Activated naive CD8-positive, alpha-beta T cell treated with anti-CD3 and anti-CD28 coated beads, Interleukin-2, amount 10 ng/mL, durations not matched to agents 7 days and 5 days (primary cell): ENCODE measurements around the gene METTL24. TPM values are rescaled to one million over a fixed set of nuclear protein-coding genes. Genes with fewer than 3 reads are reported as not detected.
A peak's percentile ranks its signal among the peaks of the same experiment; 100 is the strongest.
"Not testable (repeated sequence)": the region's sequence is repeated elsewhere in the genome, so short reads cannot be mapped to it uniquely, and the experiment has no call there.

Experiments
- ATAC-seq: fragments of 150-1000 bp; cut with Tn5 transposase; one replicate; pipeline ENCODE4 v1.10.0; 2021; ENCODE audit warnings: low read depth, moderate library complexity
- POLR2A ChIA-PET: fragments of 350-600 bp; sonication (Branson Sonifier 250); formaldehyde crosslinking; loops from one replicate; lab custom pipeline; 2021; ENCODE audit warnings: antibody characterized with exemption; lab: Charles Lee
- DNase-seq: peaks from one replicate; pipeline ENCODE4 v3.0.0; 2021
- H3K27ac Mint-ChIP-seq: one replicate; pipeline ENCODE4 v1.8.0; 2022; ENCODE audit warnings: mild to moderate bottlenecking, mixed read lengths
- H3K27me3 Mint-ChIP-seq: one replicate; pipeline ENCODE4 v1.8.0; 2022; ENCODE audit warnings: mild to moderate bottlenecking, moderate library complexity, mixed read lengths
- H3K36me3 Mint-ChIP-seq: one replicate; pipeline ENCODE4 v1.8.0; 2021; ENCODE audit warnings: mild to moderate bottlenecking, mixed read lengths
- H3K4me1 Mint-ChIP-seq: one replicate; pipeline ENCODE4 v1.8.0; 2021; ENCODE audit warnings: mixed read lengths
- H3K4me3 Mint-ChIP-seq: one replicate; pipeline ENCODE4 v1.8.0; 2022; ENCODE audit warnings: mild to moderate bottlenecking, moderate library complexity, mixed read lengths
- H3K9me3 Mint-ChIP-seq: one replicate; pipeline ENCODE4 v1.8.0; 2021; ENCODE audit warnings: mixed read lengths
- total RNA-seq, 2 experiments: library from RNA; stranded (reverse); gene quantifications; one replicate each; pipeline ENCODE4 v1.2.3, GENCODE V29; 2021

METTL24 gene
- total RNA-seq, 2 experiments from 2014 or later: 0.55 to 1.4 TPM

DNA sequence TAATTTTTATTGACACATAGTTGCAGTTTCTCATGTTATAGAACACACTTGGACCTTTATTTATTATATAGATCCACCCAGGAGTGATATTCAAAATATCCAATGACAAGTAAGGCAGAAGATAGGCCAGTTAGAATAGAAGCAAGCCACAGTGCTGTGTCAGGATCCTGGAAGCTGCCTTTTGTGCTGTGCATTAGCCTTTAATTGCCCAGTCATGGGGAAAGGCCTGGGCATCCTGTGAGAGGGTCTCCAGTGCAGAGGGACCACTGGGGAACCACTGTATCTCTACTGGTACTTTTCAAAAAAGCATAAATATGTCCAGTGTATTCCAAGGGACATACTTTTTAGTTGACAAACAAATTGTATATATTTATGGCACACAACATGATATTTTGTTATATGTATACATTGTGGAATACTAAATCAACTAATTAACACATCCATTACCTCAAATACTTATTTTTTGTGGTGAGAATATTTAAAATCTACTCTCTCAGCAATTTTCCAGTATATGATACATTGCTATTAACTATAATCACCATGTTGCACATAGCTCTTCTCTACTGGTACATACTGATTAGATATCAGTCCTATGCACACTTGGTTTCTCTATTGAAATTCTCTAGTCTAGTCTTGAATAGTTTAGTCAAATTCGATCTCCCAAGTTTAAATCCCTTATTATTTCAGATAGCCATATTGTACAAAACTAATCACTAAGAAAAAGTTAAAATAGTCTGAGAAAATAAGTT is 118.4 kb downstream of the METTL24 start:
- no peaks in the 10 kb centered on the region for H3K4me1 Mint-ChIP-seq
- H3K4me3 Mint-ChIP-seq: no peak overlapping the region
- no peak for DNase-seq
- no peak overlapping the region for H3K27ac Mint-ChIP-seq
- no peaks in the 10 kb centered on the region for H3K9me3 Mint-ChIP-seq
- POLR2A ChIA-PET: no interaction called here
- peaks cover 22% of the 10 kb centered on the region for H3K36me3 Mint-ChIP-seq
- H3K27me3 Mint-ChIP-seq: no peaks in the 10 kb centered on the region
- no peak for ATAC-seq

DNA sequence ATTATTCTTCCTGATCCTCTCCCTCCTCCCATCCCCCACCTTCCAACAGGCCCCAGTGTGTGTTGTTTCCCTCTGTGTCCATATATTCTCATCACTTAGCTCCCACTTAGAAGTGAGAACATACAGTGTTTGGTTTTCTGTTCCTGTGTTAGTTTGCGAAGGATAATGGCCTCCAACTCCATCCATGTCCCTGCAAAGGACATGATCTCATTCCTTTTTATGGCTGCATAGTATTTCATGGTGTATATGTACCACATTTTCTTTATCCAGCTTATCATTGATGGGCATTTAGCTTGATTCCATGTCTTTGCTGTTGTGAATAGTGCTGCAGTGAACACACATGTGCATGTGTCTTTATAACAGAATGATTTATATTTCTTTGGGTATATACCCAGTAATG is 122.1 kb downstream of the METTL24 start:
- ATAC-seq, H3K9me3 Mint-ChIP-seq, DNase-seq, POLR2A ChIA-PET, H3K27ac Mint-ChIP-seq, H3K4me1 Mint-ChIP-seq, H3K4me3 Mint-ChIP-seq, H3K27me3 Mint-ChIP-seq: not testable (repeated sequence)
- peaks cover 24% of the 10 kb centered on the region for H3K36me3 Mint-ChIP-seq

DNA sequence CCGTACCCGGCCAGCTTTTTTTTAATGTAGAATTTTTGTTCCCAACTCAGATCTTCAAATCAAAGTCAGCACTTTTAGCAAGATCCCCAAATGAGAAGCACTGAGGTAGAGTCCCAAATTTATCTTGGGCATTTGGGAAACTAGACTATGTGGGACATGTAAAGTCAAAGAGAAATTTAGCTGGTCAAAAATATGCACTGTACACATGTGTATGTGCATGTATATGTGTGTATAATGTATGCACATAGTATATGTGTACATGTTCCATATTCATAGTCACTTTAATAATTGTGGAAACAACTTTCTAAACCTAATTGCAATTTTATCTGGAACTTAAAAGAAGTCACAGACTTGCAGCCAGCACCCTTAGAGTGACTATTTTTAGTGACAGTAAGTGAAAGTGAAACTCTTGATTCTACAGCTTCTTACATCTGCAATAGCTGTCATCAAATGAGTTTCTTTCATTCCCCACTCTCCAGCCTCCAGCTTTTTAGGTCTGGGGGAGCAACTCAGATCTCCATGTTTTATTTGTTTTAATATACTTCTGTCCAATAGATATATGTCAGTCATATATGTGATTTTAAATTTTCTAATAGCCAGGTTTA is 124.3 kb downstream of the METTL24 start:
- Mint-ChIP-seq H3K4me3 (peak overlapping the region; percentile 61), H3K36me3 (peaks cover 24% of the 10 kb centered on the region), H3K27ac (peak overlapping the region; percentile 9), H3K9me3 (no peaks in the 10 kb centered on the region), H3K4me1 (peaks cover 2% of the 10 kb centered on the region), H3K27me3 (no peaks in the 10 kb centered on the region)
- peak; percentile 94 for ATAC-seq
- POLR2A ChIA-PET: interaction anchor here (0.8 kb wide), 1 partner anchor 120 kb away, joined by 3 read pairs; no protein-coding TSS in a partner anchor
- no peak for DNase-seq

DNA sequence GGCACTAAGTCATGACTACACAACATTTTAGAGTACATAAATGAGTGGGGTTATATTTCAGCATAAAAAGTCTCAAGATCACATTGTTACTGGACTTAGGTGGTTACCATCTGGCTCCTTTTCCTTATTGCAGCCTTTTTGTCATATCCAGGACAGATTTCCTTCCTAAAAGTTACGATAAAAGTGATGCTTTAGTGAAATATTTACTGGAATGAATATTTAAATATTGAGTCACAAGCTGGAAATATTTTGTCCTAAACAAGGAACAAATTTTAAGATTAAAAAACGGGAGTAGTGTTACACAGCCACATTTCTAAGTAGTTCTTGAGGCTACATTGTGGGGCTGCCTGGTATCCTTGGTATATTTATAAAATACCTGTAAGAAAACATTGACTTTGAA is 125.7 kb downstream of the METTL24 start:
- POLR2A ChIA-PET: no interaction called here
- no peak for ATAC-seq
- no peaks in the 10 kb centered on the region for H3K27me3 Mint-ChIP-seq
- H3K4me1 Mint-ChIP-seq: peaks cover 2% of the 10 kb centered on the region
- H3K4me3 Mint-ChIP-seq: no peak overlapping the region
- DNase-seq: no peak
- H3K9me3 Mint-ChIP-seq: no peaks in the 10 kb centered on the region
- peaks cover 22% of the 10 kb centered on the region for H3K36me3 Mint-ChIP-seq
- no peak overlapping the region for H3K27ac Mint-ChIP-seq

DNA sequence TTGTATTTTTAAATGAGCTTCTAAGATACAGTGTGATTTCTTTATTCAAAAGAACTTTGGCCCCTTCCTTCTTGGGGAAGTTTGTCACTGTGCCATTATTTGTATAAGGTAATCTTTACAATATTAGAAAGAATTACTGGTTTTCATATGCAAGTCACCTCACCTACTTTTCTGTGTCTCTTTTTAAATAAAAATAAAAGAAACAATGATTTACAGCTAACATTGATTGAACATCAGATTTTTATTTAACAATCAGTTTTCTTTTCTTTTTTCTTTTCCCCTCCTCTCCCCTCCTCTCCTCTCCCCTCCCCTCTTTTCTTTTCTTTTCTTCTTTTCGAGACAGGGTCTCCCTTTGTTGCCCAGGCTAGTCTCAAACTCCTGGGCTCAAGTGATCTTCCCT is 131.9 kb downstream of the METTL24 start:
- no peaks in the 10 kb centered on the region for H3K4me1 Mint-ChIP-seq
- no peak overlapping the region for H3K4me3 Mint-ChIP-seq
- H3K27ac Mint-ChIP-seq: no peak overlapping the region
- peaks cover 13% of the 10 kb centered on the region for H3K36me3 Mint-ChIP-seq
- H3K27me3 Mint-ChIP-seq: no peaks in the 10 kb centered on the region
- DNase-seq (no peak), ATAC-seq (no peak)
- POLR2A ChIA-PET: no interaction called here
- no peaks in the 10 kb centered on the region for H3K9me3 Mint-ChIP-seq

DNA sequence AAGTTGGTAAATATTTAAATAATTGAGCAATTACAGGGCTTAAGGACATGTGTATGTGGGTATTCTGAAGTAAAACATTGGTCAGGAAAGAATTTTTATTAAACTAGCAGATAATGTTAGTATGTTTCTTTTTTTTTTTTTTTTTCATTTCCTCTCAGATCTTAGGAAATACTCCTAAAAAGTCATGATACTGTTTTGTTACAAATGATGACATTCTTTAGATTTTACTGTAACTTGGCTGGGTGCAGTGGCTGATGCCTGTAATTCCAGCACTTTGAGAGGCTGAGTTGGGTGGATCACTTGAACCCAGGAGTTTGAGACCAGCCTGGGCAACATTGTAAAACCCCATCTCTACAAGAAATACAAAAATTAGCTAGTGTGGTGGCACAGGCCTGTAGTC is 136.4 kb downstream of the METTL24 start:
- H3K27me3 Mint-ChIP-seq: no peaks in the 10 kb centered on the region
- peaks cover 24% of the 10 kb centered on the region for H3K36me3 Mint-ChIP-seq
- no peak for DNase-seq
- no peak for ATAC-seq
- H3K27ac Mint-ChIP-seq: no peak overlapping the region
- H3K9me3 Mint-ChIP-seq: no peaks in the 10 kb centered on the region
- no peak overlapping the region for H3K4me3 Mint-ChIP-seq
- no peaks in the 10 kb centered on the region for H3K4me1 Mint-ChIP-seq
- POLR2A ChIA-PET: no interaction called here

DNA sequence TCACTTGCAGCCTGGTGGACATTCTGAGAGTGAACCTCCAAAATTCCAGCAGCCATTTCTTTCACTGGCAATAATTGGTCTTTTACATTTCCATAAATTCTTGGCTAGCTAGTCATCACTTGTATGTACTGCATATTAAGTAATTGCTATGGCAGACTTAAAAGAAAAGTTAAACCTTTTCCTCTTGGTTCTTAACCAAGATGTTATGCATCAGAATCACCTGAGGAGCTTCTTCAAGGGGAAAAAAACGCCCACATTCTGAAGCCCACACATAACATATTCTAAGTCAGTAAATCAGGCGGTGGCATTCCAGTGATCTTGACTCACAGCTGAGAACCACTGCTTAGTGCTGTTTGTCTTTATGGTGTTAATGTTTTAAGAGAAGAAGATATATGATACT is 140.9 kb downstream of the METTL24 start:
- Mint-ChIP-seq H3K4me1 (no peaks in the 10 kb centered on the region), H3K36me3 (peaks cover 34% of the 10 kb centered on the region), H3K27ac (no peak overlapping the region), H3K9me3 (no peaks in the 10 kb centered on the region), H3K4me3 (no peak overlapping the region), H3K27me3 (no peaks in the 10 kb centered on the region)
- ATAC-seq (no peak), DNase-seq (no peak)
- POLR2A ChIA-PET: no interaction called here

DNA sequence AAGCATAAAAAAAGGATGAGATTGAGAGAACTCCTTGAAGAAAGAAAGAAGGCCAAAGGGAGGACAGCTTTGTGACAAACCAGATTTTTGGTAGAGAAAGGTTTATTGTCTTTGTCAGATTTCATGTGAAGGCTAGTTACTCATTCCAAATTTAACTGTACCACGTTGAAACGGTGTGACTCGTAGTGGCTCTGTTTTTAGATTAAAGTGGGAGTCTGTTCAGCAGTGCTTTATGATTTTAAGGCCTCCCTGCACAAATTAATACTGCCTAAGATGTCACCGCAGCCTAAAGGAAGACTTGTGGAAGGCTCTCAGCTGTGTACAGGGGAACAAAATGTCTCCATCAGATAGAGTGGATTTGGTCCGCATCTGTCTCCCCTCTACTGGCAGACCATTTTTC is 142.0 kb downstream of the METTL24 start:
- DNase-seq (no peak), ATAC-seq (no peak)
- Mint-ChIP-seq H3K36me3 (peaks cover 40% of the 10 kb centered on the region), H3K27ac (no peak overlapping the region), H3K4me1 (no peaks in the 10 kb centered on the region), H3K4me3 (no peak overlapping the region), H3K27me3 (no peaks in the 10 kb centered on the region), H3K9me3 (no peaks in the 10 kb centered on the region)
- POLR2A ChIA-PET: no interaction called here

DNA sequence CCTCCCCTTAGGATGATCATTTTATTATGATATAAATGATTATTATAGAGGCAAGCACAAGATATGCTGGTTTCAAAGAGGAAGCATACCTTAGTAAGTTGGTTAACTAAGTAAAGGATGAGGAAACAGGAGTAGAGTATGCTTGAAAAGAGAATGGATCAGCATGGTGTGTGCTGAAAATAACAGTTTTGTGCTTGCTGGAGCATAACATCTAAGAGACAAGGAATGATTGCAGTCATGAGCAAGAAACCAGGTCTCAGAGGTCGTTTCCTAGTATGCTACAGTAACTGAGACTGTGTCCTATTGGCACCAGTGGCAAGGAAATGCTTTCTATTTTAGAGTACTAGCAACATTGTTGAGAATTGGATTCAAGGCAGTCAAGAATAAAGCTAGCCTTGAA is 143.8 kb downstream of the METTL24 start:
- Mint-ChIP-seq H3K4me3 (no peak overlapping the region), H3K27ac (no peak overlapping the region), H3K27me3 (no peaks in the 10 kb centered on the region), H3K4me1 (no peaks in the 10 kb centered on the region), H3K36me3 (peaks cover 34% of the 10 kb centered on the region), H3K9me3 (no peaks in the 10 kb centered on the region)
- no peak for ATAC-seq
- POLR2A ChIA-PET: no interaction called here
- DNase-seq: no peak

DNA sequence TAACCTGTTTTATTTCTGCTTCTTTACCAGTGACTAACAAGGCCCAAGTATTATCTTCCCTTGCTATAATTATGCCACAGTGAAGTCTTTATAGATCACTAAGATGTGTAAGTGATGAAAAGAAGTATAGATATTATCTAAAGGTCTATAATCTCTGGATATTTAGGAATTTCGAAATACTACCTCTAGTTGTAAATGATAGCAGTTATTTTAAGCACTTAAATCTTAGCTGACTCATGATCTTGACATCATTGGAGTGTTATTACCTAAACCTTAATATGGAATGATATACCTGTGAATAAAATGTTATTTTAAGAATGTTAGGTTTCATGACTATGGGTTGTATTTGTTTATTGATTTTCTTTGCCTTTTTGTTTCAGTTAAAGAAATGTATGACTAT is 146.4 kb downstream of the METTL24 start:
- ATAC-seq (no peak), DNase-seq (no peak)
- POLR2A ChIA-PET: interaction anchor here (1.2 kb wide), 1 partner anchor 32 kb away, joined by 3 read pairs; the partner anchor contains the start of gene CDC40
- Mint-ChIP-seq H3K9me3 (no peaks in the 10 kb centered on the region), H3K4me1 (no peaks in the 10 kb centered on the region), H3K36me3 (peaks cover 37% of the 10 kb centered on the region), H3K4me3 (no peak overlapping the region), H3K27me3 (no peaks in the 10 kb centered on the region), H3K27ac (no peak overlapping the region)

DNA sequence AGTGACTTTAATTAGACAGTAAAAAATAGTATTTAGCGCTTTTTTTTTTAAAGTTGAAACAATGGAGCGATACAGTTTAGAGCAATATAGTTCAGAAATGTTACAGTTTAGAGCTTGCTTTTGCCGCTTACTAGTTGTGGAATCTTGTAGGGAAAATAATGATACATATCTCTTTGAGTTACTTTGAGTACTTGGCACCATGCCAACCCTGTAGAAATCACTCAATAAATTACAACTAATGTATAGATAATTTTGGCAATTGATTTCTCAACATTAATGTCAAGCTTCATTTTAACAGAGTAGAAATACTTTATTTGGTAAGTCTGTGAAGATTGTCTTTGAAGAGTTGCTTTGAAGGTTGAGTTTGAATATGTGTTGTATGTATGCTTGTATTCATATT is 150.5 kb downstream of the METTL24 start:
- DNase-seq (no peak), ATAC-seq (no peak)
- POLR2A ChIA-PET: no interaction called here
- peaks cover 22% of the 10 kb centered on the region for H3K36me3 Mint-ChIP-seq
- no peaks in the 10 kb centered on the region for H3K9me3 Mint-ChIP-seq
- no peaks in the 10 kb centered on the region for H3K4me1 Mint-ChIP-seq
- no peaks in the 10 kb centered on the region for H3K27me3 Mint-ChIP-seq
- no peak overlapping the region for H3K4me3 Mint-ChIP-seq
- no peak overlapping the region for H3K27ac Mint-ChIP-seq

DNA sequence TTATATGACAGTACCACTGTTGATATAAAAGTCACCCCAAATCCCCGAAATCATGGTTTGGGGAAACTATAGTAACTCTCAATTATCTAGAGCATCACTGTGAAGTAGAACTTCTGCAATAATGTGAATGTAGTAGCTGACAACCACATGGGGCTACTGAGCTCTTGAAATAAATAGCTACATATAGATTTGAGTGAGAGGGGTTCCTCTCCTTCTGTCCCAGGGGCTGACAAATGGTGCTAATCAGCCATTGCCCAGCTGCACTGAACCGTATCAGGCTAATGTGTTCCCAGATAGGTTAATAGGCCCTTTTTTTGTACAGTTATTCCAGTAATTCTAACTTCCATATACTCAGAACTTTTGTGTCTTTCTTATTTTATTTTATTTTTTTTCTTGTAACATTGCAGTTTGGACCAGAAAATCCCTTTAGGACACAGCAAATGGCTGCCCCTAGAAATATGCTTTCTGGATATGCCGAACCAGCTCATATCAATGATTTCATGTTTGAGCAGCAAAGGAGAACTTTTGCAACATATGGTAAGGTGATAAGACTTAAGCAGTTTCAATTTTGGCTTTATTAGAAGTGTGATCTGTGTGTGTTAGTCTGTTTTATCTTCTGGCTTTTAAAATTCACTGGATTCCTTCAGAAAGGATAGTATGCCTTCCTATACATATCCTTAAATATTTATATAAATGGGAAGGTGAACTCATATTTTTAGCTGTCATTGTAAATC is 156.8 kb downstream of the METTL24 start:
- no peak overlapping the region for H3K4me3 Mint-ChIP-seq
- no peaks in the 10 kb centered on the region for H3K4me1 Mint-ChIP-seq
- ATAC-seq (no peak), DNase-seq (no peak)
- peaks cover 9% of the 10 kb centered on the region for H3K36me3 Mint-ChIP-seq
- POLR2A ChIA-PET: no interaction called here
- H3K27me3 Mint-ChIP-seq: no peaks in the 10 kb centered on the region
- H3K27ac Mint-ChIP-seq: no peak overlapping the region
- H3K9me3 Mint-ChIP-seq: no peaks in the 10 kb centered on the region

DNA sequence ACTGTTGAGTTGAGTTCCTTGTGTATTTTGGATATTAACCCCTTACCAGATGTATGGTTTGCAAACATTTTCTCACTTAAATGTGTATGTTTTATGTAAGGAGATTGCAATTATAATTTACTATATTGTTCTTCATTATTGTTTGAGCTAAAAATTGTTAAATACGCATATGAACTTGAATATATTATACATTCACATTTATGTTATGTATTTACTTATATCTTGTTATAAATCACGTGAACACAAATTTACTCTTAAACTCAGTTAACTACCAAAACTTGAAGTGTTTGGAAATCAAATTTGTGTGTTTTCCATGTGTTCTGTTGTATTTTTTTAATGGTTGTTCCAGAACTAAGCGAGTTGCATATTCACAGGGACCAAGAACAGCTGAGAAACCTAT is 159.6 kb downstream of the METTL24 start:
- H3K27me3 Mint-ChIP-seq: no peaks in the 10 kb centered on the region
- no peak overlapping the region for H3K27ac Mint-ChIP-seq
- no peaks in the 10 kb centered on the region for H3K9me3 Mint-ChIP-seq
- no peak for ATAC-seq
- DNase-seq: no peak
- peaks cover 17% of the 10 kb centered on the region for H3K36me3 Mint-ChIP-seq
- H3K4me1 Mint-ChIP-seq: peaks cover 2% of the 10 kb centered on the region
- H3K4me3 Mint-ChIP-seq: no peak overlapping the region
- POLR2A ChIA-PET: no interaction called here

DNA sequence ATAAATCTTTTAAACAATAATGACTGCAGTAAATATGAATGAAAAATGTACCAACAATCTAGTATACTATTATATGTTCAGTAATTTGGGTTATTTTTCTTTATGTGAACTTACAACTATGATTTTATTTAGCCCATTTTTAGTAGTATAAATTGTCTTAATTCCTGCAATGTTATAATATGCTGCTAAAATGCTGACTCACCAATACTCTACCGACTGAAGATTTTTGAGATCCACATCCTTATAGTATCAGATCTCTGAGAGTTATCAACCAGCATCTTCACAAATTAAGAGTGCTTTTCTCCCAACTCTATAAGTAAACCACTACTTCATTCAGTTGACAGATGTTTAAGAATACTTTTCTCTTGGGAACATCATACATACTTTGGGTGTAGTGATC is 161.3 kb downstream of the METTL24 start:
- H3K27me3 Mint-ChIP-seq: no peaks in the 10 kb centered on the region
- H3K27ac Mint-ChIP-seq: no peak overlapping the region
- no peaks in the 10 kb centered on the region for H3K9me3 Mint-ChIP-seq
- POLR2A ChIA-PET: no interaction called here
- ATAC-seq (no peak), DNase-seq (no peak)
- H3K4me1 Mint-ChIP-seq: peaks cover 2% of the 10 kb centered on the region
- H3K4me3 Mint-ChIP-seq: no peak overlapping the region
- peaks cover 19% of the 10 kb centered on the region for H3K36me3 Mint-ChIP-seq
